OCI-LY3 (cell line): ENCODE measurements around the gene C16orf74.

Experiments used
- H2AFZ ChIP-seq: fragments of 200-600, 300-600 bp; shearing (Covaris generic); 2 replicates; pipeline ENCODE4 v1.6.0; 2014; ENCODE audit warnings: antibody characterized with exemption, low read depth, low read length
- H3K27ac ChIP-seq: fragments of 200-600, 300-600 bp; sonication (generic); 2 replicates; pipeline ENCODE4 v1.5.1; 2014; ENCODE audit warnings: mild to moderate bottlenecking, low read length, moderate library complexity, mixed read lengths
- H3K27me3 ChIP-seq: fragments of 200-600, 300-600 bp; sonication (generic); 2 replicates; pipeline ENCODE4 v1.6.1; 2014; ENCODE audit warnings: low read depth, low read length, mixed read lengths
- H3K36me3 ChIP-seq: fragments of 200-600, 300-600 bp; sonication (generic); replicated peaks from 2 replicates; pipeline ENCODE3; 2014; ENCODE audit warnings: low read depth, low read length, mixed read lengths
- H3K4me1 ChIP-seq: fragments of 300-600, 200-600 bp; sonication (generic); 2 replicates; pipeline ENCODE4 v1.6.1; 2014; ENCODE audit warnings: low read length, mixed read lengths
- H3K4me2 ChIP-seq: fragments of 200-600, 300-600 bp; sonication (generic); 2 replicates; pipeline ENCODE4 v1.6.1; 2014; ENCODE audit warnings: low read length, mixed read lengths
- H3K4me3 ChIP-seq: fragments of 300-600, 200-600 bp; sonication (generic); 2 replicates; pipeline ENCODE4 v1.5.1; 2014; ENCODE audit warnings: antibody characterized with exemption, mild to moderate bottlenecking, low read length, moderate library complexity
- H3K79me2 ChIP-seq: fragments of 300-600, 200-600 bp; shearing (Covaris generic); 2 replicates; pipeline ENCODE4 v1.6.1; 2014; ENCODE audit warnings: mild to moderate bottlenecking, low read length, mixed read lengths
- H3K9ac ChIP-seq: fragments of 300-600, 200-600 bp; shearing (Covaris generic); 2 replicates; pipeline ENCODE4 v1.6.0; 2014; ENCODE audit warnings: mild to moderate bottlenecking, low read length, moderate library complexity
- H3K9me3 ChIP-seq: fragments of 200-600, 300-600 bp; shearing (Covaris generic); 2 replicates; pipeline ENCODE4 v1.6.1; 2014; ENCODE audit warnings: low read length, mixed read lengths; ENCODE audit not compliant: insufficient read depth
- H4K20me1 ChIP-seq: fragments of 200-600, 300-600 bp; sonication (generic); 2 replicates; pipeline ENCODE4 v1.6.1; 2016; ENCODE audit warnings: low read length, mixed read lengths; ENCODE audit not compliant: insufficient read depth
- CTCF ChIP-seq: fragments of 200-600, 300-600 bp; sonication (generic); IDR thresholded peaks from 2 replicates; pipeline ENCODE4 v1.5.1; 2014; ENCODE audit warnings: antibody characterized with exemption, low read length, low read depth
- EZH2phosphoT487 ChIP-seq: fragments of 200-600 bp; shearing (Covaris generic); IDR thresholded peaks from 2 replicates; pipeline ENCODE4 v1.6.1; 2018; ENCODE audit warnings: antibody characterized with exemption, mixed run types, low read depth

The C16orf74 gene

GRCh38 chr16:85673529-85674417, 77.1 kb downstream of the C16orf74 start:
- H3K27me3 ChIP-seq: no peaks in the 10 kb centered on the region
- H3K4me2 ChIP-seq: no peak overlapping the region
- H3K79me2 ChIP-seq: no peaks in the 10 kb centered on the region
- H3K9ac ChIP-seq: no peak overlapping the region
- H3K9me3 ChIP-seq: no peaks in the 10 kb centered on the region
- H3K27ac ChIP-seq: no peak overlapping the region
- H4K20me1 ChIP-seq: peaks cover 7% of the 10 kb centered on the region
- no peak for TF ChIP-seq EZH2phosphoT487
- no peak for TF ChIP-seq CTCF
- no peak overlapping the region for H3K4me3 ChIP-seq
- H3K4me1 ChIP-seq: no peaks in the 10 kb centered on the region
- H3K36me3 ChIP-seq: peaks cover 47% of the 10 kb centered on the region
- H2AFZ ChIP-seq: no peak overlapping the region

GRCh38 chr16:85670840-85671239, 80.1 kb downstream of the C16orf74 start:
- peaks cover 54% of the 10 kb centered on the region for H3K36me3 ChIP-seq
- no peaks in the 10 kb centered on the region for H3K79me2 ChIP-seq
- H3K27me3 ChIP-seq: no peaks in the 10 kb centered on the region
- H3K4me3 ChIP-seq: no peak overlapping the region
- no peak overlapping the region for H3K27ac ChIP-seq
- H4K20me1 ChIP-seq: peaks cover 8% of the 10 kb centered on the region
- H3K9ac ChIP-seq: no peak overlapping the region
- H3K4me2 ChIP-seq: no peak overlapping the region
- no peaks in the 10 kb centered on the region for H3K4me1 ChIP-seq
- no peaks in the 10 kb centered on the region for H3K9me3 ChIP-seq
- H2AFZ ChIP-seq: no peak overlapping the region
- no peak for TF ChIP-seq CTCF
- no peak for TF ChIP-seq EZH2phosphoT487

GRCh38 chr16:85668676-85669424, 82.0 kb downstream of the C16orf74 start:
- Histone ChIP-seq H3K9ac (no peak overlapping the region), H3K4me2 (no peak overlapping the region), H3K4me1 (no peaks in the 10 kb centered on the region), H2AFZ (no peak overlapping the region), H3K27me3 (no peaks in the 10 kb centered on the region), H3K79me2 (no peaks in the 10 kb centered on the region), H3K27ac (no peak overlapping the region), H4K20me1 (peaks cover 8% of the 10 kb centered on the region), H3K9me3 (no peaks in the 10 kb centered on the region), H3K36me3 (peaks cover 61% of the 10 kb centered on the region), H3K4me3 (no peak overlapping the region)
- no peak for TF ChIP-seq EZH2phosphoT487
- no peak for TF ChIP-seq CTCF

- TF ChIP-seq EZH2phosphoT487 (no peak), CTCF (no peak)
Observed at GRCh38 chr16:85667841-85668413, 83.0 kb downstream of the C16orf74 start.

More at GRCh38 chr16:85667841-85668413, 83.0 kb downstream of the C16orf74 start:
- Histone ChIP-seq H3K27me3 (no peaks in the 10 kb centered on the region), H2AFZ (no peak overlapping the region), H3K36me3 (peaks cover 64% of the 10 kb centered on the region), H3K4me2 (no peak overlapping the region), H3K79me2 (no peaks in the 10 kb centered on the region), H3K9me3 (no peaks in the 10 kb centered on the region), H3K4me3 (no peak overlapping the region), H4K20me1 (peaks cover 8% of the 10 kb centered on the region), H3K4me1 (no peaks in the 10 kb centered on the region), H3K27ac (no peak overlapping the region), H3K9ac (no peak overlapping the region)
